ENCODE measurements around the gene FOCAD. TPM values are rescaled to one million over a fixed set of nuclear protein-coding genes. Genes with fewer than 3 reads are reported as not detected.

Gene FOCAD
- total and polyA plus RNA-seq, 2 donors (not counting 1 experiment from before 2014, with no cell fraction given): 40.3 to 145 TPM

DNA sequence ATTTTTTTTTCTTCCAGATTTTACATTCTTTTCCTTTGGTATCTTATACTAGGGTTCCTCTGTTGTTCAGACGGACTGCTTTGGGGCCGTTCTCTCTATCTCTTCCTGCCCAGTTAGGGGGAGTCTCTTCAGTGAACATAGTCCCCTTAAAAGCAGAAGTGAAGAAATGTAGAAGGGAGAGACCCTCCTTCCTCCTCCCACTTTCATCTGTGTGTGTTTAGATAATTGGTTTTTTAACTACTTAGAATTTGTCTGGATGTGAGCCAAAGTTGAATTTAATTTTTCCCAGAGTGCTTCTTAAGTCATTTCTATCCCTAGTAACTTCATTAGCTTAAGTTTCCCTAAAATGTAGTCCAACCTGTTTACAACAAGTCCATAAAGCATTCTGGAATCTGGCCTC is 179.9 kb downstream of the FOCAD start:
- Histone ChIP-seq H3K9ac (ENCODE audit: insufficient read depth, low read length) (no peak overlapping the region), H3K27ac (ENCODE audit: insufficient read depth, low read length) (no peak overlapping the region), H3K36me3 (ENCODE audit: control insufficient read depth, insufficient read depth, low read length) (no peaks in the 10 kb centered on the region), H3K79me2 (ENCODE audit: control insufficient read depth, insufficient read depth, low read length) (no peaks in the 10 kb centered on the region), H3K4me1 (ENCODE audit: control insufficient read depth, extremely low read depth, insufficient read depth, low read length) (no peaks in the 10 kb centered on the region), H3K9me3 (ENCODE audit: control insufficient read depth, insufficient read depth, low read depth, low read length) (no peaks in the 10 kb centered on the region), H3K27me3 (ENCODE audit: control insufficient read depth, insufficient read depth, low read length) (no peaks in the 10 kb centered on the region), H4K20me1 (ENCODE audit: control insufficient read depth, extremely low read depth, insufficient read depth, low read length) (no peaks in the 10 kb centered on the region), H3K4me3 (replicated peaks in 1 of 4; ENCODE audit: control extremely low read depth in 1 of 4, insufficient read depth in 1 of 4, low read depth in 3 of 4, low read length in 4 of 4) (no peak overlapping the region), H3K4me2 (ENCODE audit: extremely low read depth, insufficient read depth, low read length) (no peak overlapping the region), H2AFZ (ENCODE audit: low read length) (no peak overlapping the region)
- DNase-seq (ENCODE audit: low read depth in 2 of 2): no peak
- TF ChIP-seq, protein P1, sequence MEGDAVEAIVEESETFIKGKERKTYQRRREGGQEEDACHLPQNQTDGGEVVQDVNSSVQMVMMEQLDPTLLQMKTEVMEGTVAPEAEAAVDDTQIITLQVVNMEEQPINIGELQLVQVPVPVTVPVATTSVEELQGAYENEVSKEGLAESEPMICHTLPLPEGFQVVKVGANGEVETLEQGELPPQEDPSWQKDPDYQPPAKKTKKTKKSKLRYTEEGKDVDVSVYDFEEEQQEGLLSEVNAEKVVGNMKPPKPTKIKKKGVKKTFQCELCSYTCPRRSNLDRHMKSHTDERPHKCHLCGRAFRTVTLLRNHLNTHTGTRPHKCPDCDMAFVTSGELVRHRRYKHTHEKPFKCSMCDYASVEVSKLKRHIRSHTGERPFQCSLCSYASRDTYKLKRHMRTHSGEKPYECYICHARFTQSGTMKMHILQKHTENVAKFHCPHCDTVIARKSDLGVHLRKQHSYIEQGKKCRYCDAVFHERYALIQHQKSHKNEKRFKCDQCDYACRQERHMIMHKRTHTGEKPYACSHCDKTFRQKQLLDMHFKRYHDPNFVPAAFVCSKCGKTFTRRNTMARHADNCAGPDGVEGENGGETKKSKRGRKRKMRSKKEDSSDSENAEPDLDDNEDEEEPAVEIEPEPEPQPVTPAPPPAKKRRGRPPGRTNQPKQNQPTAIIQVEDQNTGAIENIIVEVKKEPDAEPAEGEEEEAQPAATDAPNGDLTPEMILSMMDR (conservative IDR thresholded peaks at IDR 0.05 in 1 of 2, IDR thresholded peaks at IDR 0.05 in 1 of 2; ENCODE audit: low read depth in 1 of 2, low read length in 2 of 2): no peak
- TF ChIP-seq EZH2 (IDR thresholded peaks at IDR 0.05; ENCODE audit: low read length, missing control alignments): no peak

GRCh38 chr9:20865347-20865746 is 181.3 kb downstream of the FOCAD start:
- Histone ChIP-seq H3K4me3 (replicated peaks in 1 of 4; ENCODE audit: control extremely low read depth in 1 of 4, insufficient read depth in 1 of 4, low read depth in 3 of 4, low read length in 4 of 4) (no peak overlapping the region), H3K27me3 (ENCODE audit: control insufficient read depth, insufficient read depth, low read length) (no peaks in the 10 kb centered on the region), H3K4me2 (ENCODE audit: extremely low read depth, insufficient read depth, low read length) (no peak overlapping the region), H2AFZ (ENCODE audit: low read length) (no peak overlapping the region), H3K79me2 (ENCODE audit: control insufficient read depth, insufficient read depth, low read length) (no peaks in the 10 kb centered on the region), H3K9ac (ENCODE audit: insufficient read depth, low read length) (no peak overlapping the region), H4K20me1 (ENCODE audit: control insufficient read depth, extremely low read depth, insufficient read depth, low read length) (no peaks in the 10 kb centered on the region), H3K27ac (ENCODE audit: insufficient read depth, low read length) (no peak overlapping the region), H3K36me3 (ENCODE audit: control insufficient read depth, insufficient read depth, low read length) (no peaks in the 10 kb centered on the region), H3K9me3 (ENCODE audit: control insufficient read depth, insufficient read depth, low read depth, low read length) (no peaks in the 10 kb centered on the region), H3K4me1 (ENCODE audit: control insufficient read depth, extremely low read depth, insufficient read depth, low read length) (no peaks in the 10 kb centered on the region)
- no peak for TF ChIP-seq EZH2 (IDR thresholded peaks at IDR 0.05; ENCODE audit: low read length, missing control alignments)
- TF ChIP-seq, protein P1 (conservative IDR thresholded peaks at IDR 0.05 in 1 of 2, IDR thresholded peaks at IDR 0.05 in 1 of 2; ENCODE audit: low read depth in 1 of 2, low read length in 2 of 2): no peak
- peak in 1 of 2 donors; percentile 8 for DNase-seq (ENCODE audit: low read depth in 2 of 2)

GRCh38 chr9:20870115-20870514 is 186.1 kb downstream of the FOCAD start:
- no peak for DNase-seq (ENCODE audit: low read depth in 2 of 2)
- Histone ChIP-seq H3K9ac (ENCODE audit: insufficient read depth, low read length) (no peak overlapping the region), H3K4me1 (ENCODE audit: control insufficient read depth, extremely low read depth, insufficient read depth, low read length) (peaks cover 4% of the 10 kb centered on the region), H3K9me3 (ENCODE audit: control insufficient read depth, insufficient read depth, low read depth, low read length) (no peaks in the 10 kb centered on the region), H3K4me3 (replicated peaks in 1 of 4; ENCODE audit: control extremely low read depth in 1 of 4, insufficient read depth in 1 of 4, low read depth in 3 of 4, low read length in 4 of 4) (no peak overlapping the region), H3K36me3 (ENCODE audit: control insufficient read depth, insufficient read depth, low read length) (no peaks in the 10 kb centered on the region), H3K27ac (ENCODE audit: insufficient read depth, low read length) (no peak overlapping the region), H4K20me1 (ENCODE audit: control insufficient read depth, extremely low read depth, insufficient read depth, low read length) (no peaks in the 10 kb centered on the region), H3K79me2 (ENCODE audit: control insufficient read depth, insufficient read depth, low read length) (no peaks in the 10 kb centered on the region), H3K4me2 (ENCODE audit: extremely low read depth, insufficient read depth, low read length) (no peak overlapping the region), H3K27me3 (ENCODE audit: control insufficient read depth, insufficient read depth, low read length) (no peaks in the 10 kb centered on the region), H2AFZ (ENCODE audit: low read length) (no peak overlapping the region)
- TF ChIP-seq, protein P1 (conservative IDR thresholded peaks at IDR 0.05 in 1 of 2, IDR thresholded peaks at IDR 0.05 in 1 of 2; ENCODE audit: low read depth in 1 of 2, low read length in 2 of 2): no peak
- TF ChIP-seq EZH2 (IDR thresholded peaks at IDR 0.05; ENCODE audit: low read length, missing control alignments): no peak

Measured in fibroblast of lung (primary cell).